Omental fat pad (tissue), 4 donors: ENCODE data around the gene MICU2. TPM values are rescaled to one million over a fixed set of nuclear protein-coding genes. Genes with fewer than 3 reads are reported as not detected.

Experiments
- ATAC-seq: fragments of 150-250 bp; one replicate; pipeline ENCODE4 v1.9.1; 2016; ENCODE audit warnings: mild to moderate bottlenecking, moderate library complexity; ENCODE audit not compliant: low FRiP score
- DNase-seq: peaks from one replicate; pipeline ENCODE4 v3.0.0-alpha.2; 2019; ENCODE audit warnings: low spot score
- total RNA-seq, 4 donors: library from RNA; depleted of rRNA; stranded (reverse); fragments of >200 nt; gene quantifications; one replicate each; pipeline ENCODE4 v1.1.0, GENCODE V29; 2016
- TF ChIP-seq, protein P1 (sequence below), 3 donors: fragments of 450-650 bp; IDR thresholded peaks; one replicate each; pipeline ENCODE4 v1.5.1; 2016 to 2017; ENCODE audit warnings: antibody characterized with exemption in 3 of 3, mild to moderate bottlenecking in 3 of 3, moderate library complexity in 2 of 3

The MICU2 gene
- total RNA-seq, 4 donors from 2014 or later = 46.2 to 53.1 (median 47.9) TPM

DNA sequence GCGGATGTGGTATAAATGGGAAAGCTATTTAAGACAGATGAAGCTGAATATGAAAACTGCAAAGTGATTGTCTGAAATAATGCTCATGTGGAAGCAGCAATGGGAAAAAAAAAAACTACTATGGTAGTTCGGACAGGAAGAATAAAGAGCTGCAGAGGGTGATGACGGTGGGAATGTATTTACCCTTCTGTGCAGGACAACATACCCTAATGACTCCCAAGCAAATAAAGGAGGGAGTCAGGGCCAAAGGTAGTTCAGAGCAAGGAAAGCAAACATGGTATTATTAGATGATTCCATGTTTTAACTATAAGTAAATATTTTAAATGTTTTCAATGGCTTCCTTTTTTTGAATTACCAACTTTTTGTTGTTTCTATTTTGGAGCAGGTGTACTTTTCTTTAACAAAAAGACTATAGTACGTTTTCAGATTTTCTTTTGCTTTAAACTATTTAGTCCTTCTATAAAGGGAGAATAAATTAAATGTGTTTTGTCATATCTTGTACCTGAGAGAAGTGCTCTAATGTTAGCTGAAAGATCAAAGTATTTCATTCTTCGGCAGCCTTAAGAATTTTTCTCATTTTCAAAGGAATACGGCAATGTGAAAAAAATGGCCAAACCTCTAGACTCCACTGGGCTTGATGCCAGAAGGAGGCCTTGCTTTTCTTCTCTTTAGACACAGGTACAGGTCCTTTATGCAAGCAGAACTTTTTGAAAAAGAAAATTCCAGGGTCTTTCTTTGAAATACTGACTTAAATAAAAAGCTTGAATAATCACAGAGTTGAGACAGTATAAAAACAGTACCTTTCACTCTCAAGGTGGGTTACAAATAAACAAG is 77.0 kb downstream of the MICU2 start:
- no peak for ATAC-seq
- DNase-seq = no peak
- TF ChIP-seq, protein P1, sequence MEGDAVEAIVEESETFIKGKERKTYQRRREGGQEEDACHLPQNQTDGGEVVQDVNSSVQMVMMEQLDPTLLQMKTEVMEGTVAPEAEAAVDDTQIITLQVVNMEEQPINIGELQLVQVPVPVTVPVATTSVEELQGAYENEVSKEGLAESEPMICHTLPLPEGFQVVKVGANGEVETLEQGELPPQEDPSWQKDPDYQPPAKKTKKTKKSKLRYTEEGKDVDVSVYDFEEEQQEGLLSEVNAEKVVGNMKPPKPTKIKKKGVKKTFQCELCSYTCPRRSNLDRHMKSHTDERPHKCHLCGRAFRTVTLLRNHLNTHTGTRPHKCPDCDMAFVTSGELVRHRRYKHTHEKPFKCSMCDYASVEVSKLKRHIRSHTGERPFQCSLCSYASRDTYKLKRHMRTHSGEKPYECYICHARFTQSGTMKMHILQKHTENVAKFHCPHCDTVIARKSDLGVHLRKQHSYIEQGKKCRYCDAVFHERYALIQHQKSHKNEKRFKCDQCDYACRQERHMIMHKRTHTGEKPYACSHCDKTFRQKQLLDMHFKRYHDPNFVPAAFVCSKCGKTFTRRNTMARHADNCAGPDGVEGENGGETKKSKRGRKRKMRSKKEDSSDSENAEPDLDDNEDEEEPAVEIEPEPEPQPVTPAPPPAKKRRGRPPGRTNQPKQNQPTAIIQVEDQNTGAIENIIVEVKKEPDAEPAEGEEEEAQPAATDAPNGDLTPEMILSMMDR (IDR thresholded peaks at IDR 0.05) = no peak

DNA sequence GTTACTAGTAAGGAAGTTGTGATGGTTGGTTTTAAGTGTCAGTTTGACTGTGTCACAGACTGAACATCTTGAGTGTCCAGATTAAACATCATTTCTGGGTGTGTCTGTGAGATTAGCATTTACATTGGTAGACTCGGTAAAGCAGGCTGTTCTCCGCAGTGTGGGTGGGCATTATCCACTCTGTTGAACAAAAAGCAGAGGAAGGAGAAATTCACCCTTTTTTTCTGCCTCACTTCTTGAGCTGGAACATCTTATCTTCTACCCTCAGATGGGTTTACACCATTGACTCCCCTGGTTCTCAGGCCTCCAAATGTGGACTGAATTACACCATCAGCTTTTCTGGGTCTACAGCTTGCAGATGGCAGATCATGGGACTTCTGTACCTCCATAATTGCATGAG is 81.1 kb downstream of the MICU2 start:
- ATAC-seq (no peak), DNase-seq (no peak)
- TF ChIP-seq, protein P1 (IDR thresholded peaks at IDR 0.05) = no peak

DNA sequence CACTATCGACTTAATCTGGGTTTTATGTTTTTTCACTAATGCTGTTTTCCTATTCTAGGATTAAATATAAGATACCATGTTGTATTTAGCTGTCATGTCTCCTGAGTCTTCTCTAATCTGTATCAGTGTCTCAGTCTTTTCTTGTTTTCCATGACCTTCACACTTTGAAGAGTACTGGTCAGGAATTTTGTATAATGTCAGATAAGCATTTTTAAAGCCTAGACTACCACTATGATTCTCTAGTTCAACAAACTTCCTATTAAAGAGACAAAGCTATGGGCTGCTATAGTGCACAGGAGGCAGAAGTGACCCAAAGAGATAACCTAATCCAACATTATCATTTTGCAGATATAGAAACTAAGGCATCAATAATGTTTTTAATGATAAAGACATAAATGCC is 81.8 kb downstream of the MICU2 start:
- TF ChIP-seq, protein P1 (IDR thresholded peaks at IDR 0.05) = no peak
- no peak for ATAC-seq
- no peak for DNase-seq

DNA sequence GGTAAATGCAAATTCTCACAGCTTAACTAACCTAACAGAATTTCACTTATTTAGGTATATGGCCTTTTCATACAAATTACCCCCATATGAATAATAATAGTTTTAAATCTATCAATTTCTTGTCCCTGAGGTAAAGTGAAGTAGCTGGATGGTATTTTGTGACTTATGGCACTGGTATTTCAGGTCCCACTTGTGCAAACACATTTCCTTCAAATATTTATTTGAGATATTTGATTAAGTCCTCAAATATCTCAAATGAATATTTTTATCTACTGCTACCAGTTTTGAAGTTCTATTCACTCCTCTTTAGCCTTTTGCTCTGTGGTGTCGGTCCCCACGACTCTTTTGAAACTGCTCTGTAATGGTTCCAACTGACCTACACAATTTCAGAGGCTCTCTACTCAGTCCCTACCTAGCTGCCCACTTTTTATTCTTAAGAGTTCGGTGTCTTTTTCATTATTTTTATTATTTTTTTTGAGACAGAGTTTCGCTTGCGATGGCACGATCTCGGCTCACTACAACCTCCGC is 85.3 kb downstream of the MICU2 start:
- no peak for ATAC-seq
- no peak for DNase-seq
- TF ChIP-seq, protein P1 (IDR thresholded peaks at IDR 0.05) = no peak

DNA sequence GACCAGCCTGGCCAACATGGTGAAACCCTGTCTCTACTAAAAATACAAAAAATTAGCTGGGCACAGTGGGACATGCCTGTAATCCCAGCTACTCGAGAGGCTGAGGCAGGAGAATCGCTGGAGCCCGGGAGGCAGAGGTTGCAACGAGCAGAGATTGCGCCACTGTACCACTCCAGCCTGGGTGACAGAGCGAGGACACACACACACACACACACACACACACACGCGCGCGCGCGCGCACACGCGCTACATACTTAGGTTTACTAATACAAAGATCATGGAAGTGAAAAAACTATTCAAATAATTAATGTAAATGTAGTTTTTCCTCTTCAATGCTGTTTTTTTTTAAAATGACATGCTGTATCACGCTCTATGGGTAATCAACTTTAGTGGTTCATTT is 86.4 kb downstream of the MICU2 start:
- DNase-seq (no peak), ATAC-seq (no peak)
- TF ChIP-seq, protein P1 (IDR thresholded peaks at IDR 0.05) = no peak

DNA sequence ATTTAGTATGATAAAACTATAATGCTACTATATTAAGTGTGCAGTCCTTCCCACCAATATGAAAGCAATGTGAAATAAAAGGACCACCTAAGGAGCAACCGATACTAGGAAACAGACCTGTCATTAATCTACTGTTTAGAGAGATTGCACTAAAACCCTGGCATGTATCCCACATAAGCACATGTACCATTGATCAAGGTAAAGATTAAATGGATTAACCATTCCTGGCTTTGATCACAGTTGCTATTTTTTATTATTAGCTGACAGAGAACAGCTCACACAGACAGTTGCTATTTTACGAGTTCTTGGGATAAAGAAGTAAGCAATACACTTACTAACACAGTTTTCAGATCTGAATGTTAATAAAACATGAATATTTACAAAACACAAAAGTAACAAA is 87.2 kb downstream of the MICU2 start:
- TF ChIP-seq, protein P1 (IDR thresholded peaks at IDR 0.05) = no peak
- DNase-seq = no peak
- ATAC-seq = no peak

DNA sequence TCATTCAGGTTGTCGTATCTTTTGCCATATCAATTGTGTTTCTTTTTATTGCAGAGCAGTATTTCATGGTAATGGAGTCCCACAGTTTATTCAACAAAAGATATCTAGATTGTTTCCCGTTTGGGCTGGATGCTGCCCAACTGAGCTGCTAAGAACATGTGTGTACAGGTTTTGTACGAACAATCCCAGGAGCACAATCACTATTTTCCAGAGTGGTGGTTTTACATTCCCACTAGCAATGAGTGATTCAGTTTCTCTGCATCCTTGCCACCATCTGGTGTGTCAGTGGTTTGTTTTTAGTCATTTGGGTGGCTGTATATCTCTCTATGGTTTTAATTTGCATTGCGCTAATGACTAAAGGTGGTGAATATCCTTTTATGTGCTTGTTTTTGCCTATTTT is 92.1 kb downstream of the MICU2 start:
- DNase-seq (no peak), ATAC-seq (no peak)
- TF ChIP-seq, protein P1 (IDR thresholded peaks at IDR 0.05) = no peak
